Upper lobe of right lung (tissue), 1 donor: ENCODE results near the gene EIF1AD. TPM values are rescaled to one million over a fixed set of nuclear protein-coding genes. Genes with fewer than 3 reads are reported as not detected.

ENCODE experiments used
- ATAC-seq: fragments of 200-7000 bp; cut with Tn5 transposase; one replicate; pipeline ENCODE4 v1.9.1; 2020; ENCODE audit warnings: mild to moderate bottlenecking, moderate library complexity
- DNase-seq: peaks from one replicate; pipeline ENCODE4 v3.0.0-alpha.2; 2020
- H3K27ac ChIP-seq: fragments of 200-600 bp; one replicate; pipeline ENCODE4 v1.8.0; 2022
- H3K27me3 ChIP-seq: fragments of 200-600 bp; one replicate; pipeline ENCODE4 v1.8.0; 2022; ENCODE audit warnings: mild to moderate bottlenecking
- H3K36me3 ChIP-seq: fragments of 200-600 bp; one replicate; pipeline ENCODE4 v1.8.0; 2022
- H3K4me1 ChIP-seq: fragments of 200-600 bp; one replicate; pipeline ENCODE4 v1.8.0; 2022
- H3K4me3 ChIP-seq: fragments of 200-600 bp; one replicate; pipeline ENCODE4 v1.8.0; 2022; ENCODE audit warnings: mild to moderate bottlenecking
- H3K9me3 ChIP-seq: fragments of 200-600 bp; one replicate; pipeline ENCODE4 v1.8.0; 2022
- CTCF ChIP-seq: fragments of 200-600 bp; IDR thresholded peaks from one replicate; pipeline ENCODE4 v1.8.0; 2022; ENCODE audit warnings: antibody characterized with exemption
- intact Hi-C: fragments of 100-400 bp; cut with DNase I; formaldehyde crosslinking; loops from one replicate; pipeline ENCODE4 v1.11.0; 2022
- total RNA-seq: library from RNA; stranded (reverse); fragmentation: NEBNext Ultra II Directional; extraction: Animal tissue kit (Norgen Biotek cat#: 25700); gene quantifications from one replicate; pipeline ENCODE4 v1.2.1, GENCODE V29; 2021
- donor health status: DM: no; HTN: yes; CAD: no; lungs with severe emphysema.

The EIF1AD gene
- total RNA-seq, 1 donor from 2014 or later: 32.6 TPM

- intact Hi-C loops: no loop called here
- DNase-seq: no peak
Measured at GRCh38 chr11:65967329-65967934, 34.5 kb downstream of the EIF1AD start.

GRCh38 chr11:65965986-65966762, 35.8 kb downstream of the EIF1AD start:
- DNase-seq (no peak), ATAC-seq (no peak)
- Histone ChIP-seq H3K27me3 (no peaks in the 10 kb centered on the region), H3K27ac (no peak overlapping the region), H3K36me3 (peaks cover 59% of the 10 kb centered on the region), H3K9me3 (no peaks in the 10 kb centered on the region), H3K4me1 (peaks cover 30% of the 10 kb centered on the region), H3K4me3 (no peak overlapping the region)
- intact Hi-C loops: no loop called here
- no peak for TF ChIP-seq CTCF

More at GRCh38 chr11:65967329-65967934, 34.5 kb downstream of the EIF1AD start:
- Histone ChIP-seq H3K27me3 (no peaks in the 10 kb centered on the region), H3K9me3 (no peaks in the 10 kb centered on the region), H3K4me3 (no peak overlapping the region), H3K4me1 (peaks cover 29% of the 10 kb centered on the region), H3K36me3 (peaks cover 68% of the 10 kb centered on the region), H3K27ac (no peak overlapping the region)
- no peak for ATAC-seq
- no peak for TF ChIP-seq CTCF

GRCh38 chr11:65964906-65965305, 37.1 kb downstream of the EIF1AD start:
- H3K4me1 ChIP-seq: peaks cover 24% of the 10 kb centered on the region
- intact Hi-C loops: no loop called here
- no peak for TF ChIP-seq CTCF
- no peaks in the 10 kb centered on the region for H3K9me3 ChIP-seq
- DNase-seq: no peak
- no peaks in the 10 kb centered on the region for H3K27me3 ChIP-seq
- peaks cover 54% of the 10 kb centered on the region for H3K36me3 ChIP-seq
- no peak for ATAC-seq
- H3K4me3 ChIP-seq: no peak overlapping the region
- H3K27ac ChIP-seq: no peak overlapping the region

GRCh38 chr11:65962141-65962564, 39.8 kb downstream of the EIF1AD start:
- DNase-seq (no peak), ATAC-seq (no peak)
- peak overlapping the region; percentile 96 for H3K27ac ChIP-seq
- intact Hi-C loops: no loop called here
- no peak for TF ChIP-seq CTCF
- H3K9me3 ChIP-seq: no peaks in the 10 kb centered on the region
- peaks cover 17% of the 10 kb centered on the region for H3K4me1 ChIP-seq
- peak overlapping the region; percentile 99 for H3K4me3 ChIP-seq
- H3K36me3 ChIP-seq: peaks cover 27% of the 10 kb centered on the region
- H3K27me3 ChIP-seq: no peaks in the 10 kb centered on the region

- H3K27me3 ChIP-seq: no peaks in the 10 kb centered on the region
- DNase-seq (peak; percentile 98), ATAC-seq (peak; percentile 98)
- H3K4me1 ChIP-seq: peaks cover 17% of the 10 kb centered on the region
- TF ChIP-seq CTCF: no peak
- peak within 1 kb of the TSS; percentile 99 for H3K4me3 ChIP-seq
- intact Hi-C loops: no loop called here
- H3K27ac ChIP-seq: peak within 1 kb of the TSS; percentile 96
- no peaks in the 10 kb centered on the region for H3K9me3 ChIP-seq
- H3K36me3 ChIP-seq: peaks cover 21% of the 10 kb centered on the region
Measured at GRCh38 chr11:65961267-65962140, 40.5 kb downstream of the EIF1AD start, which contains the start of gene SART1. Gene SART1 (plus strand): TSS chr11:65961734. CDS start chr11:65961781, 47 bp downstream.
